IMR-90 (cell line): ENCODE measurements around the gene PDE5A. TPM values are rescaled to one million over a fixed set of nuclear protein-coding genes. Genes with fewer than 3 reads are reported as not detected.

Experiments used
- ATAC-seq: fragments of 200-7000 bp; cut with Tn5 transposase; 2 replicates; pipeline ENCODE4 v1.9.1; 2020; ENCODE audit warnings: low read depth, mild to moderate bottlenecking, moderate library complexity
- BruUV-seq: library from RNA; stranded (reverse); fragments of 400-500 nt; replicated peaks from 2 replicates; lab custom pipeline; 2021; lab: Mats Ljungman, UMichigan
- CTCF ChIA-PET: fragments of 300-600 bp; formaldehyde crosslinking; extraction: SDS; loops from one replicate; lab custom pipeline; 2021; ENCODE audit warnings: antibody characterized with exemption; lab: Yijun Ruan, JAX
- POLR2A ChIA-PET: fragments of 300-600 bp; sonication (Branson Sonifier 250); formaldehyde crosslinking; loops from one replicate; lab custom pipeline; 2022; ENCODE audit warnings: antibody characterized with exemption; ENCODE audit not compliant: unreplicated experiment; lab: Charles Lee
- DNase-seq: peaks from one replicate; pipeline ENCODE4 v3.0.0; 2013
- H2AFZ ChIP-seq: replicated peaks from 2 replicates; pipeline ENCODE3; 2013; ENCODE audit warnings: low read length, mild to moderate bottlenecking; ENCODE audit not compliant: poor library complexity
- H2AK5ac ChIP-seq: 2 replicates; pipeline ENCODE4 v1.6.1; 2013; ENCODE audit warnings: low read depth, low read length, inconsistent platforms
- H2AK9ac ChIP-seq: replicated peaks from 2 replicates; pipeline ENCODE3; 2013; ENCODE audit warnings: mild to moderate bottlenecking, low read depth, low read length, moderate library complexity; ENCODE audit not compliant: poor library complexity
- H2BK120ac ChIP-seq: 2 replicates; pipeline ENCODE4 v1.6.1; 2013; ENCODE audit warnings: low read depth, low read length, inconsistent platforms
- H2BK15ac ChIP-seq: 3 replicates; pipeline ENCODE4 v1.6.1; 2013; ENCODE audit warnings: low read depth, low read length, inconsistent platforms
- H2BK20ac ChIP-seq: 2 replicates; pipeline ENCODE4 v1.6.1; 2013; ENCODE audit warnings: low read depth, mild to moderate bottlenecking, inconsistent platforms, low read length, moderate library complexity
- H2BK5ac ChIP-seq: 2 replicates; pipeline ENCODE4 v1.6.1; 2013; ENCODE audit warnings: mild to moderate bottlenecking, low read depth, low read length, inconsistent platforms; ENCODE audit not compliant: poor library complexity, severe bottlenecking
- H3K14ac ChIP-seq: replicated peaks from 2 replicates; pipeline ENCODE4 v1.6.1; 2013; ENCODE audit warnings: low read depth, low read length, inconsistent platforms
- H3K18ac ChIP-seq: 2 replicates; pipeline ENCODE4 v1.6.1; 2013; ENCODE audit warnings: low read depth, low read length, control low read depth
- H3K23ac ChIP-seq: 2 replicates; pipeline ENCODE4 v1.6.1; 2013; ENCODE audit warnings: low read depth, low read length, inconsistent platforms
- H3K27ac ChIP-seq: 2 replicates; pipeline ENCODE4 v1.5.1; 2013; ENCODE audit warnings: mild to moderate bottlenecking, control low read depth, low read length; ENCODE audit not compliant: insufficient read depth
- H3K27me3 ChIP-seq: 2 replicates; pipeline ENCODE4 v1.6.1; 2013; ENCODE audit warnings: low read length; ENCODE audit not compliant: control insufficient read depth, insufficient read depth
- H3K36me3 ChIP-seq: 2 replicates; pipeline ENCODE4 v1.6.1; 2013; ENCODE audit warnings: low read length, mixed read lengths; ENCODE audit not compliant: control insufficient read depth, insufficient read depth
- H3K4ac ChIP-seq: 2 replicates; pipeline ENCODE4 v1.6.1; 2013; ENCODE audit warnings: low read depth, low read length, inconsistent platforms
- H3K4me1 ChIP-seq: 2 replicates; pipeline ENCODE4 v1.6.1; 2013; ENCODE audit warnings: low read length, mixed read lengths; ENCODE audit not compliant: control insufficient read depth, insufficient read depth
- H3K4me2 ChIP-seq: 2 replicates; pipeline ENCODE4 v1.6.1; 2013; ENCODE audit warnings: low read depth, mild to moderate bottlenecking, control low read depth, low read length, moderate library complexity
- H3K4me3 ChIP-seq: 2 replicates; pipeline ENCODE4 v1.5.1; 2013; ENCODE audit warnings: low read depth, mild to moderate bottlenecking, control low read depth, low read length, moderate library complexity; ENCODE audit not compliant: insufficient read depth
- H3K56ac ChIP-seq: 2 replicates; pipeline ENCODE4 v1.6.1; 2013; ENCODE audit warnings: low read length, inconsistent platforms; ENCODE audit not compliant: insufficient read depth; ENCODE audit errors: extremely low read depth
- H3K79me1 ChIP-seq, 2 experiments: 2 replicates each; pipeline ENCODE4 v1.6.1; 2013; ENCODE audit warnings: low read length in 2 of 2, inconsistent platforms in 1 of 2, low read depth in 1 of 2
- H3K9ac ChIP-seq: 2 replicates; pipeline ENCODE4 v1.6.1; 2013; ENCODE audit warnings: low read depth, low read length, control low read depth
- H3K9me1 ChIP-seq: 2 replicates; pipeline ENCODE4 v1.6.1; 2013; ENCODE audit warnings: low read length, inconsistent platforms; ENCODE audit not compliant: insufficient read depth
- H3K9me3 ChIP-seq: 2 replicates; pipeline ENCODE4 v1.6.1; 2013; ENCODE audit warnings: low read length; ENCODE audit not compliant: control insufficient read depth, insufficient read depth
- H4K20me1 ChIP-seq: 2 replicates; pipeline ENCODE4 v1.6.1; 2013; ENCODE audit warnings: low read length, inconsistent platforms; ENCODE audit not compliant: insufficient read depth
- H4K5ac ChIP-seq: 2 replicates; pipeline ENCODE4 v1.6.1; 2013; ENCODE audit warnings: mild to moderate bottlenecking, low read depth, low read length, control low read depth
- H4K8ac ChIP-seq, 2 experiments: 2 replicates each; pipeline ENCODE4 v1.6.1; 2013; ENCODE audit warnings: low read depth in 2 of 2, low read length in 2 of 2, control low read depth in 1 of 2, inconsistent platforms in 1 of 2
- H4K91ac ChIP-seq: 2 replicates; pipeline ENCODE4 v1.6.1; 2013; ENCODE audit warnings: low read depth, low read length, inconsistent platforms; ENCODE audit not compliant: insufficient read depth
- FOS ChIP-seq: fragments of 150-350 bp; IDR thresholded peaks from 2 replicates; pipeline ENCODE4 v1.6.1; 2016; ENCODE audit warnings: low read depth, low read length
- POLR2A ChIP-seq: IDR thresholded peaks from 2 replicates; pipeline ENCODE4 v1.6.1; 2012; ENCODE audit warnings: mild to moderate bottlenecking, low read depth, low read length
- WGBS, 2 experiments: methylation state at CpG; one replicate each; pipeline versions ENCODE4 v1.1.5 to v1.1.7; 2013; ENCODE audit warnings: missing lambda C conversion rate in 2 of 2; ENCODE audit not compliant: insufficient read length in 1 of 2; ENCODE audit errors: extremely low coverage in 2 of 2; 5-methylcytosine and 5-hydroxymethylcytosine counted together
- dilution Hi-C: fragments of 300-500 bp; cut with HindIII; formaldehyde crosslinking; loops from one replicate; pipeline ENCODE4 v1.14.3; 2018; ENCODE audit warnings: low sequenced_read_pairs; ENCODE audit not compliant: unreplicated experiment
- in situ Hi-C: fragments of 300-500 bp; cut with MboI; formaldehyde crosslinking; loops from 3 replicates; pipeline ENCODE4 v1.14.3; 2019; ENCODE audit warnings: low sequenced_read_pairs, inconsistent platforms, mixed read lengths
- intact Hi-C: fragments of 100-400 bp; cut with micrococcal nuclease; formaldehyde crosslinking; loops from 2 replicates; pipeline ENCODE4 v1.10.0; 2022
- polyA plus RNA-seq, 3 experiments: library from polyadenylated mRNA; depleted of rRNA; stranded (reverse); fragments of >200 nt; gene quantifications; 2 replicates each; pipeline ENCODE4 v1.2.3, GENCODE V29; 2012; ENCODE audit warnings: low replicate concordance in 1 of 3
- total RNA-seq: library from RNA; depleted of rRNA; stranded (reverse); fragments of >200 nt; gene quantifications from 2 replicates; pipeline ENCODE4 v1.2.3, GENCODE V29; 2012

PDE5A gene
- total and polyA plus RNA-seq, 2 of the 4 experiments (the other 2 are of a cell fraction) = 101 to 770 TPM

DNA sequence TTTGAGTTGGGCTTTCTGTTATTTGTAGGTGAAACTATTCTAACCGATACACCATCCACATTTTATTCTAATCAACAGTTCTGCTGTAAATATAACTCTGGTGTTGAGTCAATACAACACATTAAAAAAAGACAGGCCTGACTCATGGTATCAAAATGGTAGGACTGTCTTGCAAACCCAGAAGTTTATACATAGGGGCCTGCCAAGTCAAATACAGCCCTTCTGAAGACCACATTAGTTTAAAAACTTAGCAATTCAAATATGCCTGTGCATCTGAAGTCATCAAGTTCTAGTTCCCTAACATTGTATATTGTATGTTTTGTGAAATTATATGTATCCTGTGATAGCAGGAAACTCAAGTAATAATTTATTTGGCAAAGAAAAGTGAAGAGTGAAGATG is 24.4 kb upstream of the PDE5A start:
- no peaks in the 10 kb centered on the region for H3K36me3 ChIP-seq
- peak; percentile 93 for DNase-seq

More for the DNA sequence above, 24.4 kb upstream of the PDE5A start:
- peak overlapping the region; percentile 94 for H2BK20ac ChIP-seq
- peaks cover 0 to 13% of the 10 kb centered on the region in 2 experiments; a peak in 2 of 4 replicates for H3K79me1 ChIP-seq
- H2AFZ ChIP-seq = no peak overlapping the region
- no TSS peak for BruUV-seq
- H2BK15ac ChIP-seq = peak overlapping the region; percentile 98; the same call in 1 of the 3 replicates
- H4K5ac ChIP-seq = no peak overlapping the region; the same call in 1 of the 2 replicates
- peak overlapping the region; percentile 96 for H4K91ac ChIP-seq
- no peak overlapping the region for H3K4me3 ChIP-seq
- H3K4ac ChIP-seq = peak overlapping the region; percentile 99; the same call in 1 of the 2 replicates
- peak; percentile 69 for ATAC-seq
- peak overlapping the region; percentile 95 for H3K18ac ChIP-seq
- peak overlapping the region; percentile 87; the same call in 1 of the 2 replicates for H3K56ac ChIP-seq
- no peak overlapping the region for H3K9ac ChIP-seq
- ChIA-PET POLR2A (interaction anchor here (0.9 to 1.7 kb wide), 3 partner anchors 12 to 29 kb away, joined by 4 to 5 read pairs (median 4); partner anchors contain the start of gene PDE5A), CTCF (interaction anchor here (1.5 kb wide), 1 partner anchor 25 kb away, joined by 6 read pairs; the partner anchor contains the start of gene PDE5A)
- TF ChIP-seq POLR2A = no peak
- peak; percentile 67; the same call in 1 of the 2 replicates for TF ChIP-seq FOS
- H2BK5ac ChIP-seq = peak overlapping the region; percentile 89
- in situ Hi-C loops (no loop called here), intact Hi-C loops (loop anchor here (1.0 kb wide), 1 partner anchor 24 kb away; no protein-coding TSS in a partner anchor), dilution Hi-C loops (no loop called here)
- peak overlapping the region; percentile 86; the same call in 1 of the 2 replicates for H3K23ac ChIP-seq
- peak overlapping the region; percentile 37; the same call in 1 of the 2 replicates for H3K4me2 ChIP-seq
- H3K27ac ChIP-seq = peak overlapping the region; percentile 97; the same call in 1 of the 2 replicates
- H3K4me1 ChIP-seq = peaks cover 17% of the 10 kb centered on the region
- WGBS, 2 experiments = no CpG with 5 or more reads among the region's 1 CpG
- no peak overlapping the region for H2AK5ac ChIP-seq
- peak overlapping the region; percentile 99 for H2BK120ac ChIP-seq
- H3K9me3 ChIP-seq = no peaks in the 10 kb centered on the region
- no peak overlapping the region for H3K14ac ChIP-seq
- H4K8ac ChIP-seq = peak overlapping the region in 1 of 2 experiments; percentile 86; a peak in 1 of 4 replicates
- peaks cover 5% of the 10 kb centered on the region; the same call in 1 of the 2 replicates for H3K9me1 ChIP-seq
- H2AK9ac ChIP-seq = no peak overlapping the region
- no peaks in the 10 kb centered on the region for H3K27me3 ChIP-seq
- H4K20me1 ChIP-seq = no peaks in the 10 kb centered on the region
